ENCODE results near the gene C1GALT1C1L.
"Not testable (repeated sequence)": the region's sequence is repeated elsewhere in the genome, so short reads cannot be mapped to it uniquely, and the experiment has no call there.

Gene C1GALT1C1L

DNA sequence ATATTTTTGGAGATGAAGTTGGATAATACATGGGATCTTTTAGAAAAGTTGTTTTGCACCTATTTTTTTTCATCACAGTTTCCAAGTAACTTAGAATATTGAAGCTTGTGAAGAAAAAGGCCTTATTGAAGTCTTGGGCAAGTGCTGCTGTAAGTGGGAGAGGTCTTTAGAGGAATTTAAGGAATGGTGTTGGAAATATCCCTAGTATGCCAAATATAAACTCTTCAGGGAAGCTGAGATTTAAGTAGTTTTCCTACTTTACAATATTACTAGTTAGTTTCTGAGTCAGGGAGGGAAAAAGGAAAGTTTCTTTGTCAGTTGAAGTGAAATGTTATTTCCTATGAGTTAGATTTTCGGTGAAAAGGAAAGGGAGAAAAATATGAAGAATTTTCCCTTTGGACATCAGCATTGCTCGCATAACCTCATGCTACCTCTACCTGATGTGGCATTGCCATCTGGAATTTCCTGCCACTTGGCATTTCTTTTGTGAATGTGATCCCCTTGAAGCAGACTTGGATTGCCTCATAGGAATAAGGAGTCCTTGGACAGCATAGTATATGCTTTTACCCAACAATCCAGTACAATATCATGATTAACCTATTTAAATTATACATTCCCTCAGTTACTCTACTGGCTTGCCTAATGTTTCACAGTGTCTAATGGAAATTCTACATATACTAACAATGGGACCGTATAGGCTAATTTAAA lies 27.1 kb downstream of the C1GALT1C1L start:
- no peak for DNase-seq

GRCh38 chr2:43643680-43644079 lies 32.5 kb downstream of the C1GALT1C1L start:
- no peak for DNase-seq

- DNase-seq, result no peak
These were observed 33.9 kb downstream of the C1GALT1C1L start for GRCh38 chr2:43642363-43642762.

DNA sequence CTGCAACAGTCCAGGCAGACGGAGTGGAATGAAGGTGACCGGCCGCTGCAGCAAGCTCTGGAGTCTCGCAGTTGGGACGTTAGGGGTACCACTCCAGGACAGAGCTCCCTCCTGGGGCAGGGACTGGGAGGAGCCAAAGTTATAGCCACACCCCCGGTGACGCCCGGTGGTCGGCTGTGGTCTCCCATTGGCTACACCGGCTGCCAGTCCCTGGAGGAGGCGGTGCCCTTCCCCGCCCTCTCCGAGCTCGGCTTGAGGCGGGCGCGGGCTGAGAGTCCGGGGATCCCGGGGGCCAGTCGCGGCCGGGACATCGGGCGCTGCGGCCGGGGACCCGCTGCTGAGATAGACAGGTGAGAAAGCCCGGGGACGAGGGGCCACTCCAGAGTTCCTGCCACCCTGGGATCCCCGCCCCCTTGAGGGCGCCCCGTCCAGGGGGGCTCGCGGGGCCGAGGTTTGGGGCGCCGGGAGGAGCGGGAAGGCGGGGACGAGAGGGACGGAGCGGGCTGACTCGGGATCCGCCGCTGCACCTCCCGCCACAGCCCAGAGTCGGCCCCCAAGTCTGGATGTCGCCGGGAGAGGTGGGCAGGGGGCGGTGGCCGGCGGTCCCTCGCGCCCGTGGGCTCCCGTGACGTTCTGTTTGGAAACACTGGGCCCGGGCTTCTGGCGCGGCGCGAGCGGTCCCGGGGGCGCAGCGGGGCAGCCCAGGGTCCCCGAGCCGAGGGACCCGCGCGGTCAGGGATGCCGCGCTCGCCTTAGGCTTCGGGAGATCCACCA lies 39.0 kb downstream of the C1GALT1C1L start, which contains the start of gene PLEKHH2:
Gene PLEKHH2 (plus strand): TSS at position 231 of the 774 bp plus-strand sequence. CDS start 7,414 bp downstream, outside the sequence.
- peak; percentile 94 for DNase-seq

- peak; percentile 24 for DNase-seq
These were observed 39.6 kb downstream of the C1GALT1C1L start for GRCh38 chr2:43636621-43637020.

DNA sequence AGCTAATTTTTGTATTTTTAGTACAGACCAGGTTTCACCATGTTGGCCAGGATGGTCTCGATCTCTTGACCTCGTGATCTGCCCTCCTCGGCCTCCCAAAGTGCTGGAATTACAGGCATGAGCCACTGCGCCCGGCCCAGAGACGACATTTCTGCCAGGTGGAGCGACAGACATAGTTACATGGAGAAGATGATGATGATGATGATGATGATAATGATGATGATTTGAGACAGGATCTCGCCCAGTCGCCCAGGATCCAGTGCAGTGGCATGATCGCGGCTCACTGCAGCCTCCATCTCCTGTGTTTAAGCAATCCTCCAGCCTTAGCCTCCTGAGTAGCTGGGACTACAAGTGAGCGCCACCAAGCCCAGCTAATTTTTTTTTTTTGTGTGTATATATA lies 40.1 kb downstream of the C1GALT1C1L start:
- DNase-seq, result not testable (repeated sequence)

GRCh38 chr2:43634604-43635306 lies 41.5 kb downstream of the C1GALT1C1L start:
- DNase-seq, result no peak

- DNase-seq, result no peak
These were observed 44.5 kb downstream of the C1GALT1C1L start for GRCh38 chr2:43631618-43632317.
